ENCODE measurements around the gene ZNF70.

ZNF70 gene

DNA sequence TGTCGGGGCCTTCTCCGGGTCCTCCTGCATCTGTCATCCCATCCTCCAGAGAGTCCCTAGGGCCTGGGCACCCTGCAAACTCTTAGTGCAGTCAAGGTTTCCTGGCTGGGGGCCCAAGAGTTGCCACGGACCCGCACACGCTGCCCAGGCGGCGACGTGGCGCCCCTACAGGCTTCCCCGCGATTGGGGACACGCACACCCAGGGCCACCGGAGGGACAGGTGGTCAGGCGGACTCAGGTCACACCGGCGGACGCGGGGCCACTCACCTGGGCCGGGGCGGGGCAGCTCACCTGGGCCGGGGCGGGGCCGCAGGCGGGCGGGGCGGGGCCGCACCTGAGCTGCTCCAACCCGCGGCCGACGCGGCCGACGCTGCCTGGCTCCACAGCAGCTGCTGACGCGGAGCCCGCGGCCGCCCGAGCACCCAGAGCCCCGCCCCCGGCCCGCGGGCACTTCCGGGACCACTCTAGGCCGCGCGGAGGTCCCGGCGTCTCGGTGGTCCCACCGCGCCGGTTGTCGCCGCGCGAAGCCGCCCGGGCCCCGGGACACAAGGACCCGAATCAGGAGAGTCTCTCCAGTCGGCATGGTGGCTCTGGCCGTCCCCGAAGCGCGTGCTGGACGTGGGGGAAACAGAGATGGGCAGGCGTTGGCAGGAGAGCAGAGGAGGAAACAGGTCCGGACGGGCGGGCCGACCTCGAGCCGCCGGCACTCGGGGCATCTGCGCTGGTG, at the start of gene ZNF70:
Gene ZNF70 (minus strand): TSS at position 399 of the 727 bp plus-strand sequence. CDS start 5,972 bp downstream, outside the sequence.
- DNase-seq, result peak; percentile 82 to 85

DNA sequence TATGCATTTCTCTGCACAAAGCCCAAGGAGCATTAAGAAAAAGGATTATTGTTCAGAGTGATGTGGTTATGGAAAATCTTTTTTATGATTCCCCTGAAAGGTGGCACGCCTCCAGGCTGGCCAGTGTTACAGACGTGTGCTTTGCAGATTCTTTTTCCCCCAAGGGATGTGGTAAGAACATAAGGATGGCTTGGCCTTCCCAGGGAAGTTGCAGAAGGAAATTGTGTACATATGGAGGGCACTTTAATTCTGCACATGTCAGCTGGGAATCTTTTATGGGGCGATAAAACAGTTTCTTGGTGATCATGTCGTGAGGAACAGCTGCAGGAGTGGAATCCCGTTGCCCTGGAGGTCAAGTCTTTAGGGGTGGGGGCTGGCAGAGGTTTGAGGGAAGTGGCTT, 45.5 kb upstream of the ZNF70 start:
- DNase-seq, result no peak

DNA sequence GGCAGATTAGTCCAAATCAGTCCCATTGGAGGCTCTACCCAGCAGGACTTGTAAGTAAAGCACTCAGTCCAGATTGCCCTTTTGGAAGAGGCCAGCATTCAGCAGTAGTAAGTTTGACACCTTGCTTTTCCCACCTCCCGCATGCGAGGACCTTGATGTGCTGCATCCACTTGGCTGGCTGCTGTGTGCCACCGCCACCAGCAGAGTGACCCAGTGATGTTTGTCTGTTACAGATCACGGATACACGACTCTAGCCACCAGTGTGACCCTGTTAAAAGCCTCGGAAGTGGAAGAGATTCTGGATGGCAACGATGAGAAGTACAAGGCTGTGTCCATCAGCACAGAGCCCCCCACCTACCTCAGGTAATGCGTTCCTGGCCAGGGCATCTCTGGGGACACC, 42.4 kb upstream of the ZNF70 start:
- DNase-seq, result no peak

DNA sequence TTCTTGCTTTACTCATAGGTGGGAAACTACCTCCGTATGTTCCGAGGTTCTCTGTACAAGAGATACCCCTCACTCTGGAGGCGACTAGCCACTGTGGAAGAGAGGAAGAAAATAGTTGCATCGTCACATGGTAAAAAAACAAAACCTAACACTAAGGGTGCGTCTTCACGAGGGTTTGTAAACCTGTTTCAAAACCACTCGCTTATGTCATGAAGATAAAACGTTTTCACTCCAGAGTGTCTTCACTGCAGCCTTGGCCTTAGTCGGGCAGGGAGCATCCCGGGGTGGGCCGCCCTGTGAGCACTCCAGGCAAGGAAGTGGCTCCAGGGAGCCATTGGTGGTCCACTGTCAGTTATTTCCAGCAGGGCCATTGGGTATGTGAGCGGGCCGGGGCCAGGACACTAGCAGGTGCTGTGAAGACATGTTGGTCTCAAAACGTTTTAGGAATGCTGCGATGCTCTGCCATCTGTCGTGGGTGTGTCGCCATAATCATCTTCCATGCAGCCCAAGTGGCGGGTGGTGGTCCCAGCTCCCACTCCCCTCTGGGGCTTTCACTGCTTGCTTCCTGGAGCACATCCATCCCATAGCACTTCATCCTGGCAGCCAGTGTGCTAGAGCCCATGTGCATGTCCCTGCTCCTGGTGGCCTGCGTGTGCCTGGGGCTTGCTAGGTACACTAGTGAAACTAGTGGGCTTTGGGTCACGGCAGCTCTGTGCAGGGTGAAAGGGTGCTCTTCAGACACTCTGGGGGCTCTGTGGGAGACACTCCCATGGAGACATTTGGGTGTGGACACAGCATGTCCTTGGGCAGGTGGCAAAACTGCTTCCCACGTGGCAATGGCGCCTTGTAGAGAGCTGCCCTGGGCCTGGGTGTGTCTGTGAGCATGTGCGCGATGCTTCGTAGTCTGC, 41.1 kb upstream of the ZNF70 start:
- DNase-seq, result no peak

DNA sequence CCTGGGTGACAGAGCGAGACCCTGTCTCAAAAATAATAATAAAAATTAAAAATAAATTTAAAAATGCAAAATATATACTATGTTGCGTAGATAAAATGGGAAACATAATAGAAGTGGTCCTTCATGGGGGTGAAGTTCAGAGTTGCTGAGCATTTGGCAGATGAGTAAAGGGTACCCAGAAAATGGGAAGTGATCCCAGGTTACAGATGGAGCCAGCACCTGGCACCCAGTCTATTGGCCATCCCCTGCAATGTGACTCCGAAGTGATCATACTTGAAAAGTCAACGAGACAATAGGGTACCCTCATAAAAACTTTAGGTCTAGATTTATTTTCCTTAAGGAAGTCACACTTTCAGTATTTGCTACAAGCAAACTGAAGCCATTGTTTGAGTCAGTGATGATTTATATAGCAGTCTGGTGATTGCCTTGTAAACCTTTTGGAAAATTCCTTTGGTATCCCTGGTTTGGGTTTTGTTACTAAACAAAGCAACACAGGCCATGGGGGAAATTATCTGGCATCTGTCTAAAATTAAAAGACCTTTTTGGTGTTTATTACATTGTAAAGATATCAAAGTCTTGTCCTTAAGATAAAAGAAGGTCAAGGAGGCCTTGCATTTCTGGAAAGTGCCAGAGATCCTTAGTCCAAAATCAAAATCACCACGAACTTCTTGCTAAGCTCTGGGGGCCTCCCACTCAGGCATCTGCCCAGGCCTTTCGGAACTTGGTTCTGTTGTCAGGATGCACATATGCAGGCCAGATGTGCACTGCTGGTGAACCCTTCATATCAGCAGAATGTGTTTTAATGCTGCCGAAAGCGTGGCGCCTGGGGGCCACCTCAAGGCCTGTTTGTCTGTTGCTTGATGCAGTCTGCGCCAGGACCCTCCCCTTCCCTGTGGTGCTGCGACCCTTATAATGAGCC, 40.2 kb upstream of the ZNF70 start:
- no peak for DNase-seq

DNA sequence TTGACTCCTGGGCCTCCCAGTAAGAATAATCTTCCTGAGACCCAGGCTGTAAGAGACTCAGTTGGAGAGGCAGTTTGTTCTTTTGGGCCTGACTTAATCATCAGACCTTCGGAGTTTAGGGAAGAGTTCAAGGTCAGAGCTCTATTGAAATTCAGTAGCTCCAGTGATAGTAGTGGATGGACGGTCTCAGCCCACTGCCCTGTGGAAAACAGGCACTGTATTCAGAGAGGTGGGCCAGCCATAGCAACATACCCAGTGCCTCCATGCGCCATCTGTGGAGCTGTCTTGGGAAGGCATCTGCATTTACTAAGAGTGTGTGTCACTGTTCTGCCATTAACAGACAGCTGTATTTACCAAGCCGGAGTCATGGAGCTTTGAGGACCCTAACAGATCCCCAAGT, 38.7 kb upstream of the ZNF70 start:
- DNase-seq, result no peak

DNA sequence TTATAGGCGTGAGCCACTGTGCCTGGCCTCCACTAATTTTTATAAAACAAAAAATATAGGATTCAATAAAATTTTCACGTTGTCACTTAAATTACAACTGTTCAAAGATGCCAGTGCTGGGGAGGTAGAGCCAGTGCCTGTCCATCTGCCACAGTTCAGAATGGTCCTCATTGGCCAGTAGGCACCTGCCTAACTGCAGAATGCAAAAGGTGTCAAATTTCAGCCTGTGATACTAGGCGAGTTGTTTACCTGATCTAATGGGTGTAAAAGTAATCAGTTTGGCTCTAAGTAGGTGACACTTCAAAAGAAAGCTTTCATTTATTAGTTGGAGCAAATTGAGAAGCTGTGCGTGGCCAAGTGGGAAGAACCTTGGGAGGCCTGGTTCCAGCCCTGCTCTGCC, 38.2 kb upstream of the ZNF70 start:
- DNase-seq, result no peak

DNA sequence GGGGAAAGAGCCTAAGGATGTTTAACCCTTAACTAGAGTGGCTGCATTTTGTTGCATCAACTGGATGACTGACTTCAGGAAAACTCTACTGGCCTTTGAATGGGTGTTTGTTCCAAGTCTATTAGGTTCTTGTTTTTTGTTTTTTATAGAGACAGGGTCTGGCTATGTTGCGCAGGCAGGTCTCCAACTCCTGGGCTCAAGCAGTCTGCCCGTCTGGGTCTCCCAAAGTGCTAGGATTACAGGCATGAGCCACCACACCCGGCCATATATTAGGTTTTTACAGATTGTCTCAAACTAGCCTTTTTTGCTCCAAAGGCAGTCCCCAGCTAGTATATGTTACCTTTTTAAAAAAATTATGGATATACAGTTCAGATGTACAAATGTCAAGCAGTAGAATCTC, 37.0 kb upstream of the ZNF70 start:
- no peak for DNase-seq

DNA sequence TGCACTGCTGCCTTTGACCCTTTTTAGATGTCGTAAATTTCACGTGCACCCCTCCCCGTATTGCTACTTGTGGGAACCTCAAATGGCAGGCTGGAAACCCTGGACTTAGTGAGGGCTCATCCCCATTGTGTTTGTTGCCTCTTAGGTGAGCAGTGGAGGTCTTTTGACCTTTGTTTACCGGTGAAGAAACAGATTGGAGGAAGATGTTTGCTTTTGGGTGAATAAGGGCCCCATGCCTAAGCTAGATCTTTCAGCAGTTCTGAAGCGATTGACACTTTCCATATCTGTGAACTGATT, 36.6 kb upstream of the ZNF70 start:
- DNase-seq, result no peak

DNA sequence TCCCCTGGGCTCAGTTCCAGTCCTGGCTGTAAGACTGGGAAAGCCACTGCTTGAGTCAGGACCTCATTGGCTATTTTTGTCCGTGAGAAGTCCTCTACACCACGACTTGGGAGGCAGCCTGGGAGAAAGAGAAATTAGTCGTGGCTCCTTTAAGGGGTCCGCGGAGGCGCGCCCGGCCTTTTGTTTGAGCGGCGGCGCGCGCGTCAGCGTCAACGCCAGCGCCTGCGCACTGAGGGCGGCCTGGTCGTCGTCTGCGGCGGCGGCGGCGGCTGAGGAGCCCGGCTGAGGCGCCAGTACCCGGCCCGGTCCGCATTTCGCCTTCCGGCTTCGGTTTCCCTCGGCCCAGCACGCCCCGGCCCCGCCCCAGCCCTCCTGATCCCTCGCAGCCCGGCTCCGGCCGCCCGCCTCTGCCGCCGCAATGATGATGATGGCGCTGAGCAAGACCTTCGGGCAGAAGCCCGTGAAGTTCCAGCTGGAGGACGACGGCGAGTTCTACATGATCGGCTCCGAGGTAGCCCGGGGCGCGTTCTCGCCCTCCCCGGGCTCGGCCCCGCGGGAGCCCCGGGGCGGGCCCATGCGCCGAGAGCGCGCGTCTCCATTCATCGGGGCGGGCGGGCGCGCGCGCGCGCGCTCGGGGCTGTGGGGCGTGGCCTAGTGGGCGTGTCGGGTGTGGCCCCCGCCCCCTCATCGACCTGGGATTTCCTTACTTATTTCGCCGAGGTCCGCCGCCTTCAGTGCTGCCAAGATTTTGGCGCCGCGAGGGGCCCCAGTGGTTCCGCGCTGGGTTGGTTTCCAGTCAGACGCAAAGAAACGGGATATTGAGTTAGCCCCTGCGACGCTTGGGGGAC, 36.1 kb upstream of the ZNF70 start, which contains the start of gene SMARCB1:
Gene SMARCB1 (plus strand): TSS at position 215 of the 848 bp plus-strand sequence. CDS start 204 bp downstream, at position 419.
- peak; percentile 91 for DNase-seq

DNA sequence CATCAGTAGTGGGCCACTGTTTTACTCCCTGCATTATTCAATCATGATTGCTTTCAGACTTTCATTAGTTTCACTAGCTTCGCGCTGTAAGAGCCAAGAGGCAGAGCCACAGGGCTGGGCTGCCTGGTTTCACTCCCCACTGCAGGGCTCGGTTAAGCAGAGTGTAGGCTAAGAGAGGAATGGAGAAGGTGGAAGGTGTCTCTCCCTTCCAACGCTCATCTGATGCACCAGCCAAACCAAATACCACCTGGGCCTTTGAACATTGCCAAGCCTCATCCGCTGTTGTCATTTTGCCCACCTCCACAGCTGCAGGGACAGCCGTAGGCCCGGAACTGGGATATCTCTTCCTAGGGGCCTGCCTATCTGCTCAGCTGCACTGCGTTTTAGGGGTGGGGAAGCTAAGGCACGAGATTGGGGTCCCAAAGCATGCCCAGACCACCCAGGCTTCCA, 35.4 kb upstream of the ZNF70 start:
- DNase-seq, result no peak

DNA sequence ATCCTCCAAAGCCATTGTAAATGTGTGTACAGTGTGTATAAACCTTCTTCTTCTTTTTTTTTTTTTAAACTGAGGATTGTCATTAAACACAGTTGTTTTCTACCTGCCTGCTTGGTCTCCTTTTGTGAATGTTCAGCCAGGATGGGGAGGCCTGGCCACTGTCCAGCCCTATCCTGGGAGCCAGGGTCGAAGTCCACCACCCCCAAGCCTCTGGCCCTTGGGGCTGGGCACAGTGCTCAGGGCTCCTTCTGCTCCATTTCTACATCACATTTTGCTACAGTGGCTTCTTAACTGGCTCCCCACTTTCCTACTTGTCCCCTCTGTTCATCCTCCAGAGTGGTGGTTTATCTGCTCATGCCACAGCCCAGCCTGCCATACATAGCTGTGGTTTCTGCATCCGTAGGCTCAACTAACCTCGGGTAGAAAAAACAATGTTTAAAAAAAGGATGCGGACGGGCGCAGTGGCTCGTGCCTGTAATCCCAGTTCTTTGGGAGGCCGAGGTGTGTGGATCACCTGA, 33.4 kb upstream of the ZNF70 start:
- DNase-seq, result no peak

DNA sequence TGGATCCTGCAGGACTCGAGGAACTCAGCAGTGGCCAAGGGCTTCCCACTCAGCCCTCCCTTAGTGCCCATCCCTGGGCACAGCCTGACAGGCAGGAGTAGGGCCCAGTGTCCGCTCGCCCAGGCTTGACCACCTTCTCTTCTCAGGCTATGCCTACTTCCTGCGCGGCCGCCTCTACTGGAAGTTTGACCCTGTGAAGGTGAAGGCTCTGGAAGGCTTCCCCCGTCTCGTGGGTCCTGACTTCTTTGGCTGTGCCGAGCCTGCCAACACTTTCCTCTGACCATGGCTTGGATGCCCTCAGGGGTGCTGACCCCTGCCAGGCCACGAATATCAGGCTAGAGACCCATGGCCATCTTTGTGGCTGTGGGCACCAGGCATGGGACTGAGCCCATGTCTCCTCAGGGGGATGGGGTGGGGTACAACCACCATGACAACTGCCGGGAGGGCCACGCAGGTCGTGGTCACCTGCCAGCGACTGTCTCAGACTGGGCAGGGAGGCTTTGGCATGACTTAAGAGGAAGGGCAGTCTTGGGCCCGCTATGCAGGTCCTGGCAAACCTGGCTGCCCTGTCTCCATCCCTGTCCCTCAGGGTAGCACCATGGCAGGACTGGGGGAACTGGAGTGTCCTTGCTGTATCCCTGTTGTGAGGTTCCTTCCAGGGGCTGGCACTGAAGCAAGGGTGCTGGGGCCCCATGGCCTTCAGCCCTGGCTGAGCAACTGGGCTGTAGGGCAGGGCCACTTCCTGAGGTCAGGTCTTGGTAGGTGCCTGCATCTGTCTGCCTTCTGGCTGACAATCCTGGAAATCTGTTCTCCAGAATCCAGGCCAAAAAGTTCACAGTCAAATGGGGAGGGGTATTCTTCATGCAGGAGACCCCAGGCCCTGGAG, 32.6 kb upstream of the ZNF70 start:
- no peak for DNase-seq

DNA sequence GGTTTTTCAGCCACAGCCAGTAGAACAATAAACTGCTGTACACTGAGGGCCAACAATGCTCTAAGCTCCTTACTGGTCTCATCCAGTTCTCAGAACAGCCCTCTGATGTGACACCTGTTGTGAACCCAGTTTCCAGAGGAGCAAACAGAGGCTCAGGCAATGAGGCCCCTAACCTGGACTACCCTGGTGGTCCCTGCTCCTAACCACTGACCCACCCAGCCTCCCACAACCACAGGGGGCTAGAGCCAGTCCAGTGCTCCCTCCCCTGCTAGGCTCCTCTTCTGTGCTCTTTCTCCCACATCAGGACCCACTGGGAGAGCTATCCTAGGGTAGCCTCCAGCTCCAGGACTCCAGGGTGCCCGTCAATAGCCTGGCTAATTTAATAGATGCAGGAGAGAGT, 31.8 kb upstream of the ZNF70 start:
- DNase-seq, result no peak

DNA sequence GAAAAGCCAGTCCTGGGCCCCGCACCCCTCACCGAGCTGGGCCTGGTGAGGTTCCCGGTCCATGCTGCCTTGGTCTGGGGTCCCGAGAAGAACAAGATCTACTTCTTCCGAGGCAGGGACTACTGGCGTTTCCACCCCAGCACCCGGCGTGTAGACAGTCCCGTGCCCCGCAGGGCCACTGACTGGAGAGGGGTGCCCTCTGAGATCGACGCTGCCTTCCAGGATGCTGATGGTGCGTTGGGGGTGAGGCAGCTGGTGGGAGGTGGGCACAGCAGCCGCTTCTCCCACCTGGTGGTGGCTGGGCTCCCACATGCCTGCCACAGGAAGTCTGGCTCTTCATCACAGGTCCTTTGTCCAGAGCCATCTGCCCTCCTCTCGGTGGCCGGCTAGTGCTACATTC, 31.3 kb upstream of the ZNF70 start:
- DNase-seq, result no peak

DNA sequence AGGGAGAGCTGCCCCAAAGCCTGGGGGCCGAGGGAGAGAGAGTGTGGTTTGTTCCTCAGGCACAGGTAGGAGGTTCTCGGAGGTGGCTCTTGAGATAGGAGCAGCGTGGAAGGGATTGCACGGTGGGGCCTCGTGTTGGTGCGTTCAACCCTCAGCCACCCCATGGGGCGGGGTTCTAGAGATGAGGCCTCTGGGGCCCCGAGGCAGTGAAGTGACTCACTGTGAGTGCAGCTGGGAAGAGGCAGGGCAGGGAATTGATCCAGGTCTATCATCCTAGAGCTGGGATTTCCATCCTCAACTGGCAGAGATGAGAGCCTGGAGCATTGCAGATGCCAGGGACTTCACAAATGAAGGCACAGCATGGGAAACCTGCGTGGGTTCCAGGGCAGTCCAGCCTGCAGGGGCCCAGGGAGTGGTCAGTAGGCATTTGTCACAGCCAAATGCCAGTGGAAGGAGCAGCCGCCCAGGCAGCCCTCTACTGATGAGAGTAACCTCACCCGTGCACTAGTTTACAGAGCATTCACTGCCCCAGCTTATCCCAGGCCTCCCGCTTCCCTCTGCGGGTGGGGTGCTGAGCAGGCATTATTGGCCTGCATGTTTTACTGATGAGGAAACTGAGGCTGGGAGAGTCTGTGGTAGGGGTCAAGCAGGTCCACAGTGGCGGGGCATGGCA, 30.7 kb upstream of the ZNF70 start:
- no peak for DNase-seq

DNA sequence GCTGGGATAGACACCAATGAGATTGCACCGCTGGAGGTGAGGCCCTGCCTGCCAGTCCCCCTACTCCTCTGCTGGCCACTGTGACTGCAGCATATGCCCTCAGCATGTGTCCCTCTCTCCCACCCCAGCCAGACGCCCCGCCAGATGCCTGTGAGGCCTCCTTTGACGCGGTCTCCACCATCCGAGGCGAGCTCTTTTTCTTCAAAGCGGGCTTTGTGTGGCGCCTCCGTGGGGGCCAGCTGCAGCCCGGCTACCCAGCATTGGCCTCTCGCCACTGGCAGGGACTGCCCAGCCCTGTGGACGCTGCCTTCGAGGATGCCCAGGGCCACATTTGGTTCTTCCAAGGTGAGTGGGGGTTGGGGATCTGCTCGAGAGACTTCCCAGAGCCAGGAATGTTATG, 30.2 kb upstream of the ZNF70 start:
- DNase-seq, result no peak

DNA sequence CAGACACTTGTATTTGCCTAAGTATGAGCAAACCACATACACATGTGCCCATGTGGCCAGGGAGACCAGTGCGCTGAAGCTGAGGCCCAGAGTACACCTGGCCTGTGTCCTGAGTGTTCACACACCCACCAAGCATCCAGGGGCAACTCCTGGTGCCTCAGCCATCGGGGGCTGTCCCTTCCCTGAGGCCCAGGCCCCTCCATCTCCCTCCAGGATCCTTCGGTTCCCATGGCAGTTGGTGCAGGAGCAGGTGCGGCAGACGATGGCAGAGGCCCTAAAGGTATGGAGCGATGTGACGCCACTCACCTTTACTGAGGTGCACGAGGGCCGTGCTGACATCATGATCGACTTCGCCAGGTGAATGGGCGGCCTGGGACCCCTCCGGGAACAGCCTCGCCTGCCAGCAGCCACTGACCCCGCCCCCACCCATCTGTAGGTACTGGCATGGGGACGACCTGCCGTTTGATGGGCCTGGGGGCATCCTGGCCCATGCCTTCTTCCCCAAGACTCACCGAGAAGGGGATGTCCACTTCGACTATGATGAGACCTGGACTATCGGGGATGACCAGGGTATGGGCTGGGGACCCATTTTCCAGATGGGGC, 29.3 kb upstream of the ZNF70 start:
- DNase-seq, result no peak

DNA sequence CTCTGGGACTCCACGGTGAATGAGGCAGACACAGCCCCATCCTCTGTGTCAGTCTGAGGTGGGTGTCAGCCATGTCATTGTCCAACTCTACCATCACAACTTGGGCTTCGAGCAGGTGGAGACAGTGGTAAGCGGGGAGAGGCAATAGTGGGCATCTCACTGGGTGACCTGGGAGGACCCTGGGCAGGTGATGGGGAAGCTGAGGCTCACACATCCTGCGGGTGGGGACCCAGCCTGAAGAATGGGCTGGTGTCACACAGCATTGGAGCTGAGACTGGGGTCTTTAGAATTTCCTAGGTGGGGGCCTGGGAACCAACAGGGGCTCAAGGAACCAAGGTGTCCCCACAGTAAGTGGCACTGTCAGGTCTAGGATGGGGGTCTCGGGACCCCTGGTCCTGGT, 28.8 kb upstream of the ZNF70 start:
- no peak for DNase-seq

DNA sequence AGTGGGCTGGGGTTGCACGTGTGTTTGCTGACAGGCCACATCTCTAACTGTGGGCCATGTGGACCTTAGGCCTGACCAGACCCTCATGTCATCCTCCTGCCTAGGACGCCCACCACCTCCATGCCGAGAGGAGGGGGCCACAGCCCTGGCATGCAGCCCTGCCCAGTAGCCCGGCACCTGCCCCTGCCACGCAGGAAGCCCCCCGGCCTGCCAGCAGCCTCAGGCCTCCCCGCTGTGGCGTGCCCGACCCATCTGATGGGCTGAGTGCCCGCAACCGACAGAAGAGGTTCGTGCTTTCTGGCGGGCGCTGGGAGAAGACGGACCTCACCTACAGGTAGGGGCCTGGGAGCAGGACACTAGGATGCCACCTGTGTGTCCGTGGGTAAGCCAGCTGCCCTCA, 28.2 kb upstream of the ZNF70 start:
- DNase-seq, result no peak

Measured in stimulated activated CD4-positive, alpha-beta T cell treated with anti-CD3 and anti-CD28 coated beads, Interleukin-2, amount 100 ng/mL, for 24 hours (primary cell).